Endothelial cell of umbilical vein (primary cell): Measurements from ENCODE around the gene GRID1. TPM values are rescaled to one million over a fixed set of nuclear protein-coding genes. Genes with fewer than 3 reads are reported as not detected.

Source experiments
- BruUV-seq: library from RNA; stranded (reverse); fragments of 400-500 nt; replicated peaks from 2 replicates; lab custom pipeline; 2021; lab: Mats Ljungman, UMichigan
- CTCF ChIA-PET: fragments of 300-600, 350-600 bp; sonication (Branson Sonifier 250); formaldehyde crosslinking; loops from one replicate; lab custom pipeline; 2021; ENCODE audit warnings: antibody characterized with exemption, inconsistent platforms; lab: Charles Lee
- POLR2A ChIA-PET: fragments of 300-600, 350-600 bp; sonication (Branson Sonifier 250); formaldehyde crosslinking; loops from one replicate; lab custom pipeline; 2021; ENCODE audit warnings: antibody characterized with exemption, inconsistent platforms; lab: Charles Lee
- DNase-seq: peaks from one replicate; pipeline ENCODE4 v3.0.0-alpha.2; 2011; ENCODE audit warnings: low read depth, low spot score
- FAIRE-seq: peaks from 2 replicates; lab custom pipeline; 2011; peaks lifted over from hg19 to GRCh38; lab: Jason Lieb, UNC
- H2AFZ ChIP-seq: 2 replicates; pipeline ENCODE4 v1.6.0; 2012; ENCODE audit warnings: low read depth, low read length, control low read depth, inconsistent platforms
- H3K27ac ChIP-seq: 2 replicates; pipeline ENCODE4 v1.5.1; 2011; ENCODE audit warnings: low read depth, mild to moderate bottlenecking, control low read depth, low read length, moderate library complexity; ENCODE audit not compliant: insufficient read depth
- H3K27me3 ChIP-seq, 2 experiments: 2 replicates each; pipeline versions ENCODE4 v1.6.0 to v1.6.1; 2011; ENCODE audit warnings: low read length in 2 of 2, mixed read lengths in 1 of 2; ENCODE audit not compliant: control insufficient read depth in 2 of 2, insufficient read depth in 2 of 2
- H3K36me3 ChIP-seq, 2 experiments: 2 replicates in 1 of 2; 3 replicates in 1 of 2; pipeline ENCODE4 v1.5.1; 2011; ENCODE audit warnings: low read length in 2 of 2, mild to moderate bottlenecking in 1 of 2, moderate library complexity in 1 of 2; ENCODE audit not compliant: control insufficient read depth in 2 of 2, insufficient read depth in 2 of 2; ENCODE audit errors: extremely low read depth in 1 of 2
- H3K4me1 ChIP-seq: 3 replicates; pipeline ENCODE4 v1.5.1; 2011; ENCODE audit warnings: mild to moderate bottlenecking, low read length; ENCODE audit not compliant: control insufficient read depth, insufficient read depth; ENCODE audit errors: extremely low read depth
- H3K4me2 ChIP-seq: 2 replicates; pipeline ENCODE4 v1.6.1; 2011; ENCODE audit warnings: low read length, control low read depth, mixed read lengths; ENCODE audit not compliant: insufficient read depth
- H3K4me3 ChIP-seq, 3 experiments: fragments of 200-600 bp in 1 of 3; sonication (generic), shearing (Covaris generic) in 1 of 3; replicated peaks in 1 of 3; 2 replicates each; pipeline ENCODE4 v1.5.1; 2011 to 2016; ENCODE audit warnings: control low read depth in 3 of 3, low read length in 3 of 3, mild to moderate bottlenecking in 2 of 3, inconsistent platforms in 1 of 3, low read depth in 1 of 3, moderate library complexity in 1 of 3; ENCODE audit not compliant: insufficient read depth in 1 of 3
- H3K79me2 ChIP-seq: 2 replicates; pipeline ENCODE4 v1.6.0; 2012; ENCODE audit warnings: low read length, inconsistent platforms; ENCODE audit not compliant: control insufficient read depth, insufficient read depth
- H3K9ac ChIP-seq: replicated peaks from 2 replicates; pipeline ENCODE3; 2011; ENCODE audit warnings: low read length, control low read depth; ENCODE audit not compliant: insufficient read depth; ENCODE audit errors: extremely low read depth
- H3K9me1 ChIP-seq: replicated peaks from 3 replicates; pipeline ENCODE4 v1.6.0; 2011; ENCODE audit warnings: mild to moderate bottlenecking, low read length; ENCODE audit not compliant: control insufficient read depth, insufficient read depth; ENCODE audit errors: extremely low read depth
- H3K9me3 ChIP-seq: replicated peaks from 2 replicates; pipeline ENCODE4 v1.5.1; 2012; ENCODE audit warnings: low read length, inconsistent platforms; ENCODE audit not compliant: control insufficient read depth, insufficient read depth
- H4K20me1 ChIP-seq: replicated peaks from 2 replicates; pipeline ENCODE3; 2011; ENCODE audit warnings: mild to moderate bottlenecking, low read length; ENCODE audit not compliant: control insufficient read depth, insufficient read depth; ENCODE audit errors: extremely low read depth
- CTCF ChIP-seq, 2 donors: IDR thresholded peaks; 1 replicate in 1 of 2; 2 replicates in 1 of 2; pipeline ENCODE4 v1.5.1; 2011; ENCODE audit warnings: low read length in 2 of 2, mild to moderate bottlenecking in 2 of 2, moderate library complexity in 2 of 2, control low read depth in 1 of 2, inconsistent platforms in 1 of 2, low read depth in 1 of 2; ENCODE audit not compliant: insufficient read depth in 1 of 2; ENCODE audit errors: extremely low read depth in 1 of 2
- EZH2 ChIP-seq: IDR thresholded peaks from 2 replicates; pipeline ENCODE4 v1.6.1; 2012; ENCODE audit warnings: borderline replicate concordance, low read depth, mild to moderate bottlenecking, moderate library complexity, low read length, inconsistent platforms; ENCODE audit not compliant: severe bottlenecking
- FOS ChIP-seq: IDR thresholded peaks from 2 replicates; pipeline ENCODE4 v1.6.1; 2011; ENCODE audit warnings: mild to moderate bottlenecking, low read length, moderate library complexity, borderline replicate concordance; ENCODE audit not compliant: insufficient read depth
- GATA2 ChIP-seq: IDR thresholded peaks from 2 replicates; pipeline ENCODE4 v1.7.0; 2011; ENCODE audit warnings: low read depth, mild to moderate bottlenecking, moderate library complexity, mixed read lengths, low read length; ENCODE audit not compliant: insufficient read length, insufficient read depth
- JUN ChIP-seq: IDR thresholded peaks from 2 replicates; pipeline ENCODE4 v1.6.1; 2011; ENCODE audit warnings: borderline replicate concordance, low read depth; ENCODE audit not compliant: insufficient read length, insufficient read depth
- MAX ChIP-seq: IDR thresholded peaks from 2 replicates; pipeline ENCODE4 v1.6.1; 2011; ENCODE audit not compliant: insufficient read depth, insufficient read length
- MYC ChIP-seq: IDR thresholded peaks from one replicate; pipeline ENCODE4 v1.6.1; 2011; ENCODE audit warnings: mild to moderate bottlenecking, low read depth, low read length
- POLR2A ChIP-seq: IDR thresholded peaks from 2 replicates; pipeline ENCODE4 v1.6.1; 2012; ENCODE audit warnings: low read depth, mild to moderate bottlenecking, control low read depth, low read length
- POLR2AphosphoS5 ChIP-seq: IDR thresholded peaks from 2 replicates; pipeline ENCODE4 v1.6.1; 2012; ENCODE audit warnings: low read depth, mild to moderate bottlenecking, control low read depth, low read length, moderate library complexity; ENCODE audit not compliant: insufficient read depth
- dilution Hi-C: fragments of 300-500 bp; cut with MboI; formaldehyde crosslinking; loops from one replicate; pipeline ENCODE4 v1.15.0; 2019; ENCODE audit warnings: low sequenced_read_pairs; ENCODE audit not compliant: extremely low pct_ligation_motif_present
- intact Hi-C: fragments of 100-400 bp; cut with micrococcal nuclease; formaldehyde crosslinking; loops from one replicate; pipeline ENCODE4 v1.10.0; 2022
- polyA plus RNA-seq, 4 experiments: library from polyadenylated mRNA; depleted of rRNA in 3 of 4; stranded (reverse) in 3 of 4; unstranded in 1 of 4; fragments of >200 nt; gene quantifications; 2 replicates each; pipeline versions ENCODE4 v1.2.1 to v1.2.3, GENCODE V29; 2011 to 2012; ENCODE audit warnings: missing spikeins in 1 of 4
- total RNA-seq: library from RNA; stranded (reverse); gene quantifications from 2 replicates; pipeline ENCODE4 v1.2.3, GENCODE V29; 2021

Gene GRID1
- total and polyA plus RNA-seq, 2 donors (not counting 3 experiments of a cell fraction or from before 2014, with no cell fraction given), result not detected

GRCh38 chr10:86234541-86235270 is 131.9 kb downstream of the GRID1 start:
- H3K9me3 ChIP-seq, result no peaks in the 10 kb centered on the region
- ChIA-PET CTCF (no interaction called here), POLR2A (no interaction called here)
- H3K27ac ChIP-seq, result no peak overlapping the region
- BruUV-seq, result no TSS peak
- H3K4me1 ChIP-seq, result no peaks in the 10 kb centered on the region
- no peaks in the 10 kb centered on the region for H3K27me3 ChIP-seq
- intact Hi-C loops, result no loop called here
- H3K79me2 ChIP-seq, result no peaks in the 10 kb centered on the region
- FAIRE-seq, result no peak
- dilution Hi-C loops, result no loop called here
- no peak overlapping the region for H2AFZ ChIP-seq
- H4K20me1 ChIP-seq, result no peaks in the 10 kb centered on the region
- DNase-seq, result no peak
- no peaks in the 10 kb centered on the region for H3K36me3 ChIP-seq
- TF ChIP-seq POLR2AphosphoS5, result no peak
- TF ChIP-seq MAX, result no peak
- no peak for TF ChIP-seq FOS
- no peak for TF ChIP-seq GATA2
- no peak for TF ChIP-seq POLR2A
- no peak for TF ChIP-seq MYC
- H3K9me1 ChIP-seq, result no peaks in the 10 kb centered on the region
- no peak overlapping the region for H3K4me2 ChIP-seq
- H3K4me3 ChIP-seq, result no peak overlapping the region
- H3K9ac ChIP-seq, result no peak overlapping the region

GRCh38 chr10:86234107-86234506 is 132.5 kb downstream of the GRID1 start:
- Histone ChIP-seq H3K36me3 (no peaks in the 10 kb centered on the region), H2AFZ (no peak overlapping the region), H3K79me2 (no peaks in the 10 kb centered on the region), H3K9me1 (no peaks in the 10 kb centered on the region), H3K9ac (no peak overlapping the region), H3K9me3 (no peaks in the 10 kb centered on the region), H3K27me3 (no peaks in the 10 kb centered on the region), H3K4me1 (no peaks in the 10 kb centered on the region), H3K4me3 (no peak overlapping the region), H3K4me2 (no peak overlapping the region), H4K20me1 (no peaks in the 10 kb centered on the region), H3K27ac (no peak overlapping the region)
- dilution Hi-C loops, result no loop called here
- no TSS peak for BruUV-seq
- no peak for DNase-seq
- TF ChIP-seq JUN (no peak), EZH2 (no peak), POLR2A (no peak), FOS (no peak), MYC (no peak), POLR2AphosphoS5 (no peak), MAX (no peak), CTCF (IDR thresholded peaks at IDR 0.05; ENCODE audit: extremely low read depth in 1 of 2, insufficient read depth in 1 of 2, low read depth in 1 of 2, low read length in 2 of 2) (no peak), GATA2 (no peak)
- intact Hi-C loops, result no loop called here
- FAIRE-seq, result no peak
- ChIA-PET POLR2A (no interaction called here), CTCF (no interaction called here)
